SH-SY5Y (cell line): ENCODE data around the gene MYO1D.

ENCODE experiments used
- GATA2 ChIP-seq: IDR thresholded peaks from 2 replicates; pipeline ENCODE4 v1.6.1; 2011; ENCODE audit warnings: mild to moderate bottlenecking, low read depth, low read length
- GATA3 ChIP-seq: IDR thresholded peaks from 2 replicates; pipeline ENCODE4 v1.6.1; 2011; ENCODE audit warnings: low read depth, mild to moderate bottlenecking, low read length, moderate library complexity

- TF ChIP-seq GATA2 (no peak), GATA3 (no peak)
Measured at GRCh38 chr17:32833076-32833475, 43.8 kb downstream of the MYO1D start.
